GM12892 (cell line): ENCODE data around the gene FALEC.

Source experiments
- POLR2A ChIP-seq: IDR thresholded peaks from 2 replicates; pipeline ENCODE4 v1.6.1; 2011; ENCODE audit warnings: low read depth, low read length, control low read depth
- TAF1 ChIP-seq: IDR thresholded peaks from 2 replicates; pipeline ENCODE4 v1.6.1; 2011; ENCODE audit warnings: low read depth, mild to moderate bottlenecking, control low read depth, low read length, borderline replicate concordance

DNA sequence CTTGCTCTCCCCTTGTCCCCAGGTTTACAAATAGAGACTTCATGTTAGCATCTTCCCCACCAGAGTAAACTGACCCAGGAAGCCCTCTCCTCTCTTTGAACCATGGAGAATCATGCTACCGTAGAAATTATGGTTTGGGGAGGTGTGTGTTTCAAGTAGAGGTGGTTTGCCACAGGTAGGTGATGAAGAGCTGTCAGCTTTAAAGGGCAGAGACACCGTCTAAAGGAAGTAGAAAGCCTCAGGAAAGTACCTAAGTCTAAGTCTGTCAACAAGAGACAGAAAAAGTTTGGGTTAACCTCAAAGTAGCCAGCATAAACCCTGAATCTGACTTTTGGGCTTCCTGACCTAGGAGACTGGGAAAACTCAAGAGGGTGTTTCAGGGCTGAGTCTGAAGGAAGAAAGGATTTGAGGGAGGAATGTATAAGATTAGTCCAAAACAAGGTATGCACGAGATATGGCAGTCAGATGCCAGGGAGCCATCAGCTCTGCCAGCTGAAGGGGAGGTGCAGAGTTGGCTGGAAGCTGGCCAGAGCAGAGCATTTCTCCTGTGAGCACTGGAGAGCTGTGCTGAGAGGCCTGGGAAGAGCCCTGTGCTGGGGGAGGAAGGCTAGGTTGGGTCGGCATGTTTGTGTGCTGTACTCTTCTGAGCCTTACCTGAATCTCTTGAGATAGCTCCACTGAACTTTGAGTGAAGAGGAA, 47.9 kb downstream of the FALEC start:
- peak; percentile 40; the same call in 1 of the 2 replicates for TF ChIP-seq POLR2A
- no peak for TF ChIP-seq TAF1
